Activated CD8-positive, alpha-beta memory T cell treated with anti-CD3 and anti-CD28 coated beads for 24 hours (primary cell): Measurements from ENCODE around the gene CCDC107.
A peak's percentile ranks its signal among the peaks of the same experiment; 100 is the strongest.
"Not testable (repeated sequence)": the region's sequence is repeated elsewhere in the genome, so short reads cannot be mapped to it uniquely, and the experiment has no call there.

ENCODE experiments used
- DNase-seq: peaks from one replicate; pipeline ENCODE4 v3.0.0-alpha.2; 2020

Gene CCDC107

GRCh38 chr9:35639225-35639624 lies 18.9 kb upstream of the CCDC107 start:
- DNase-seq: not testable (repeated sequence)

- DNase-seq: no peak
Observed at GRCh38 chr9:35639631-35640030, 18.5 kb upstream of the CCDC107 start.

GRCh38 chr9:35640431-35640830 lies 17.7 kb upstream of the CCDC107 start:
- not testable (repeated sequence) for DNase-seq

- not testable (repeated sequence) for DNase-seq
Observed at GRCh38 chr9:35641478-35641877, 16.6 kb upstream of the CCDC107 start.

DNA sequence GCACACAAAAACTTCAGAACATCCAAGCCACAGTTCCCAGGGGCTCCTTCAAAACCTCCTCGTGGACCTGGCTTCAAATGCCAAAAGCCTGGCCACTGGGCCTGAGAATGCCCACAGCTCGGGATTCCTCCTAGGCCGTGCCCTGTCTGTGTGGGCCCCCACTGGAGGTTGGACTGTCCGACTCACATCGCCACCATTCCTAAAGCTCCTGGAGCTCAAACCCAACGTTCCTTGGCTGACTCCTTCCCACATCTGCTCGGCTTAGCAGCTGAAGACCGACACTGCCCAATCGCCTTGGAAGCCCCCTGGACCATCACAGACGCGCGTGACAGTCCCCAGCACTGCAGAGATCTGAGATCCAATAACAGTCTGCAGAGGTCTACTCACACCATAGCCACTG lies 15.0 kb upstream of the CCDC107 start:
- DNase-seq: no peak

DNA sequence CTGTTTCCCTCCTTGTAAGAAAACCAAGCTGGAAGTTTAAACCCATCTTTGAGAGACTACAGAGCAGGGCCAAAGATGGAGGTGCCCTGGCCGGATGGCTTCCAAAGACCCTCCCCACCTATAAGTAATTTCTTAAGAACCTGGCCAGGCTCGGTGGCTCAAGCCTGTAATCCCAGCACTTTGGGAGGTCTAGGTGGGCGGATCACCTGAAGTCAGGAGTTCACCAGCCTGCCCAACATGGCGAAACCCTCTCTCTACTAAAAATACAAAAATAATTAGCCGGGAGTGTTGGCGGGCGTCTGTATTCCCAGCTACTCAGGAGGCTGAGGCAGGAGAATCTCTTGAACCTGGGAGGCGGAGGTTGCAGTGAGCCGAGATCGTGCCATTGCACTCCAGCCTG lies 12.4 kb upstream of the CCDC107 start:
- not testable (repeated sequence) for DNase-seq

- no peak for DNase-seq
Observed at GRCh38 chr9:35646153-35646532, 11.9 kb upstream of the CCDC107 start.

- DNase-seq: peak; percentile 97
Observed at GRCh38 chr9:35646533-35647265, 11.4 kb upstream of the CCDC107 start.

DNA sequence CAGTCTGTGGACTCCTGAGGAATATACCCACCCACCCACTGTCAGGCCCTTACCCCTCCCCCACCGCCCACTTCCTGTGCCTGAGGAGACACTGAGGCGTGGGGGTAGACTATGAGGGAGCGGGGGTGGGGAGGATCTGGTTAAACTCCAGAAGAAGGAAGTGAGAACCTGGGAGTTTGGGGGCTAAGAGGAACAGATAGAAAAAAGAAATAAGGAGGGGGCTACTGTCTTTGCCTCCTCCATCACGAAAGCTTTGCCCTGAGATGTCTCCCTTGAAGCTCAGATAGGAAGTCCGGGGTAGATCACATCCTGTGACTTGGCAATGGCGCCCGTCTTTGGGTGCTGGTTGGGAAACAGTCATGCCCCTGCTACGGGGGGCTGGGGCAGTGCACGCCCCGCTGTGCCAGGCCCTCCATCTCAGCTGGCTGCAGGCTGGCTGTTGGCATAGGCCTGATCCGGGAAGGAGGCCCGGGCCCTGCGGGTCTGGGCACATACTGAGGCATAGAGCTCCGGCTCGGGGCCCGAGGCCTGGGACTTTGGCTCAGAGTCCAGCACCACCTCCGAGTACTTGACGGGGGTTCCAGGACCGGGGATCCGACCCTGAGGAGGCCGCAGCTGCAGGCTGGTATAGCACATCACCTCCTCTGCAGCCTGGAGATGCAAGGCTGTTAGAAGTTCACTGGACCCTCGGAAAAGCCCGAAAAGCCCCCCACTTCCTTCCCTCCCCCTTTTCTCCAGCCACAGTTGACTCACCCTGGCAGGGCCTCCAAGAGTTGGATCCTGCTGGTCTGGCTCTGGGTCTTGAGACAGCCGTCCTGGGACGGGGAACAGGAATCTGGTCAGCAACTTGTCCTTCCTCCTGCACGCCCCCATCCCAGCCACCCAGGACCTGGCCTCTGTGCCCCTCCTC lies 8.4 kb upstream of the CCDC107 start:
- peak; percentile 79 for DNase-seq

GRCh38 chr9:35650341-35651158 lies 7.5 kb upstream of the CCDC107 start, which contains the start of gene SIT1:
Gene SIT1, minus strand, starts transcription at chr9:35650931. Its CDS starts 78 bp downstream, at chr9:35650853.
- peak; percentile 76 for DNase-seq

GRCh38 chr9:35651956-35652828 lies 5.9 kb upstream of the CCDC107 start:
- no peak for DNase-seq

- no peak for DNase-seq
Observed at GRCh38 chr9:35652829-35653209, 5.3 kb upstream of the CCDC107 start.

- no peak for DNase-seq
Observed at GRCh38 chr9:35653611-35654010, 4.5 kb upstream of the CCDC107 start.

DNA sequence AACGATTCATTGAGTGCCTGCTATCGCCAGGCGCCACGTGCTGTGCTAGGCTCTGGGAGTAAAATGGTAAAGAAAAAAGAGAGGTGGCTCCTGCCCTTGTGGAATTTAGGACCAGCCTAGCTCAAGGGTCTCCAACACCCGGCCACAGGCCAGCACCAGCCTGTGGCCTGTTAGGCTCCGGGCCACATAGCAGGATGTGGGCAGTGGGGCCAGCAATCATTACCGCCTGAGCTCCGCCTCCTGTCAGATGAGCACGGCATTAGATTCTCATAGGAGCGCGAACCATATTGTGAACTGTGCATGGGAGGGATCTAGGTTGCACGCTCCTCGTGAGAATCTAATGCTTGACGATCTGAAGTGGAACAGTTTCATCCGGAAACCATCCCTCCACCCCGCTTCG lies 1.7 kb upstream of the CCDC107 start:
- DNase-seq: no peak

- DNase-seq: no peak
Observed at GRCh38 chr9:35656831-35657545, 1.1 kb upstream of the CCDC107 start.

- DNase-seq: peak; percentile 94
Observed at GRCh38 chr9:35657546-35658136, 451 bp upstream of the CCDC107 start, which contains the start of gene RMRP. Gene RMRP, minus strand, starts transcription at chr9:35658019.

DNA sequence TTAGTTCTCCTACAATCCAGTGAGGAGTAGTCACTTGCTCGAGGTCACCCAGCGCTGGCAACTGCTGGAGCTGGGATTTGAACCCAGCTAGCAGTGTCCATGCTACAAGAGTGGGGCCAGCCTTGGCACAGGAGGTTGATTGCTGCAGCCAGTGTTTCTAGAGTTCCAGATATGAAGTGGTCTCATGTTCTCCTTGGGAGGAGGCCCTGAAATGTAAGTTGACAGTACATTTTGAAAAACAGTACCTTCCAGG lies 802 bp downstream of the CCDC107 start:
- no peak for DNase-seq

DNA sequence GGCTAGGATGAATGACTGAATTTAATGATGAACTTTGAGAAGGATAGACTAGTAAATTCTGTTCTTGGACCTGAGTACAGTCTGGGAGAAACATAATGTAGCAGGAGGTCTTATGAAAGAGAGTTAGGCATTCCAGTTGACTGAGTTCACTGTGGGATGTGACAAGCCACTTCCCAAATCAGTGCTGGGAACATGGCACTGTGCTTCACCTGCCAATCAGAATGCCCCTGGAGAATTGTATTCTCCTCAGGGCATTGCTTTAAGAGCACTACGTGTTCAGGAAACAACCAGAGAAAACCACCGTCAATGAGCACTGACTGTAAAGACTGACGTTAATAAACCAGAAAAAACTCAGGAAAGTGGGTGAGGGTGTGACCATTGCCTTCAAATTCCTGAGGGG lies 1.2 kb downstream of the CCDC107 start:
- DNase-seq: no peak

DNA sequence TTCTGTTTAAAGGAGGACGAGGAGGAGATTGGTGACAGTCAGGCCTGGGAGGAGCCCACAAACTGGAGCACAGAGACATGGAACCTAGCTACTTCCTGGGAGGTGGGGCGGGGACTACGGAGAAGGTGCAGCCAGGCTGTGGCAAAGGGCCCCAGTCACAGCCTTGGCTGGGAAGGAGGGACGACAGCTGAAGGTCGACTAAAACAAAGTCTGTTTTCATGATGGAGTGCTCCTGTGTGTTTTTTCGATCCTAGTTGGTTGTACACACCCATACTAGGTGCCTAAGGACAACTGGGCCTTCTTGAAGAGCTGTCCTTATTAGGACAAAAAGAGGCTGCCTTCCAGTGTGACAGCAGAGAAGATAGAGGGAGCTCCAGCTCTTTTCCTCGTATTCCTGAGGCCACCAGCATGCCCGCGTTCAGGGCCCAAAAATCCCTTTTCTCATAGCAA lies 2.9 kb downstream of the CCDC107 start:
- DNase-seq: no peak

- DNase-seq: no peak
Observed at GRCh38 chr9:35661756-35662350, 3.8 kb downstream of the CCDC107 start.

DNA sequence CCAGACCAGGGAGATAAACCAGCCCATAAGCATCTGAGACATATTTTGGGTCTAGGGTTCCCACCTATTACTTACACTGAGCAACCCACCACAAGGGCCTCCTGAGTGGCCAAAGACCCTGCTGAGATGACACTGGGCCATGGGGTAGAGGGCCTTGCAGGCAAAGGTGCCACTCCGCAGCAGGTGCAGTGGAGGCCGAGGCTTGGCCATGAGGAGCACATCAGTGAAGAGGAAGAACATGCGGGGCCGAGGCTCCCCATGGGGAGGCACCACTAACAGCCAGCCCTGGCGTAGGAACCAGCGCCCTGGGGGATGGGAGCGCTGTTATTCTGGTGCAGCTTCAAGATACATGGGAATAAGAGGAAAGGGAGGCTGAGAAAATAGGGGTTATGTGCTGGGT lies 4.3 kb downstream of the CCDC107 start:
- no peak for DNase-seq
